Hepatocyte (in vitro differentiated cells): ENCODE results near the gene ROPN1. TPM values are rescaled to one million over a fixed set of nuclear protein-coding genes. Genes with fewer than 3 reads are reported as not detected.
"Not testable (repeated sequence)": the region's sequence is repeated elsewhere in the genome, so short reads cannot be mapped to it uniquely, and the experiment has no call there.

Experiments
- DNase-seq: peaks from one replicate; pipeline ENCODE4 v3.0.0-alpha.2; 2016; ENCODE audit warnings: low spot score
- H2AFZ ChIP-seq: fragments of 200-600 bp; sonication (generic); 2 replicates; pipeline ENCODE4 v1.6.0; 2016; ENCODE audit warnings: antibody characterized with exemption, mild to moderate bottlenecking
- H3K27ac ChIP-seq: fragments of 200-600 bp; sonication (generic); 2 replicates; pipeline ENCODE4 v1.5.1; 2016; ENCODE audit warnings: mild to moderate bottlenecking
- H3K27me3 ChIP-seq: fragments of 200-600 bp; sonication (generic); 2 replicates; pipeline ENCODE4 v1.6.1; 2016
- H3K36me3 ChIP-seq: fragments of 200-600 bp; sonication (generic); replicated peaks from 2 replicates; pipeline ENCODE4 v1.5.1; 2016; ENCODE audit warnings: low read depth; ENCODE audit not compliant: insufficient read depth
- H3K4me1 ChIP-seq: fragments of 200-600 bp; sonication (generic); 2 replicates; pipeline ENCODE4 v1.5.1; 2016; ENCODE audit warnings: mild to moderate bottlenecking, moderate library complexity; ENCODE audit not compliant: insufficient read depth
- H3K4me2 ChIP-seq: fragments of 200-600 bp; sonication (generic); 2 replicates; pipeline ENCODE4 v1.6.0; 2016
- H3K4me3 ChIP-seq: fragments of 200-600 bp; sonication (generic); 2 replicates; pipeline ENCODE4 v1.5.1; 2016; ENCODE audit warnings: mild to moderate bottlenecking
- H3K79me2 ChIP-seq: fragments of 200-600 bp; sonication (generic); 2 replicates; pipeline ENCODE4 v1.6.0; 2017; ENCODE audit warnings: mild to moderate bottlenecking
- H3K9me2 ChIP-seq: fragments of 200-600 bp; sonication (generic); replicated peaks from 2 replicates; pipeline ENCODE4 v1.6.0; 2017; ENCODE audit warnings: mild to moderate bottlenecking; ENCODE audit not compliant: insufficient read depth
- H3K9me3 ChIP-seq: fragments of 200-600 bp; sonication (generic); 2 replicates; pipeline ENCODE4 v1.5.1; 2016; ENCODE audit warnings: low read depth, mild to moderate bottlenecking
- H4K20me1 ChIP-seq: fragments of 200-600 bp; sonication (generic); 2 replicates; pipeline ENCODE4 v1.6.0; 2016; ENCODE audit warnings: mild to moderate bottlenecking; ENCODE audit not compliant: insufficient read depth, poor library complexity, severe bottlenecking
- CTCF ChIP-seq: fragments of 200-600 bp; sonication (generic); IDR thresholded peaks from 2 replicates; pipeline ENCODE4 v1.5.1; 2016; ENCODE audit warnings: antibody characterized with exemption, mild to moderate bottlenecking; ENCODE audit not compliant: poor library complexity
- EZH2 ChIP-seq: fragments of 200-600 bp; sonication (generic); IDR thresholded peaks from 2 replicates; pipeline ENCODE4 v1.6.1; 2016; ENCODE audit warnings: antibody characterized with exemption, mild to moderate bottlenecking, borderline replicate concordance
- EZH2phosphoT487 ChIP-seq: fragments of 200-600 bp; sonication (generic); IDR thresholded peaks from one replicate; pipeline ENCODE4 v1.6.1; 2018; ENCODE audit warnings: antibody characterized with exemption, mild to moderate bottlenecking, low read depth, moderate library complexity; ENCODE audit not compliant: unreplicated experiment, severe bottlenecking
- WGBS: methylation state at CpG from one replicate; pipeline ENCODE4 v1.1.6; 2016; ENCODE audit warnings: low lambda C conversion rate; ENCODE audit errors: missing lambda C conversion rate; 5-methylcytosine and 5-hydroxymethylcytosine counted together
- polyA plus RNA-seq: library from polyadenylated mRNA; unstranded; fragments of >200 nt; fragmentation: Nextera tagmentation; extraction: Ambion mirVana; gene quantifications from 2 replicates; pipeline ENCODE4 v1.2.1, GENCODE V29; 2016
- total RNA-seq: library from RNA; depleted of rRNA; stranded (reverse); fragments of >200 nt; gene quantifications from 2 replicates; pipeline ENCODE4 v1.2.3, GENCODE V29; 2014

The ROPN1 gene
- total and polyA plus RNA-seq, 2 experiments from 2014 or later, result not detected

- Histone ChIP-seq H3K79me2 (no peaks in the 10 kb centered on the region), H3K4me3 (no peak overlapping the region), H3K27ac (no peak overlapping the region), H3K36me3 (no peaks in the 10 kb centered on the region), H3K4me1 (no peaks in the 10 kb centered on the region), H3K9me2 (no peaks in the 10 kb centered on the region), H4K20me1 (no peaks in the 10 kb centered on the region), H3K9me3 (no peaks in the 10 kb centered on the region), H3K27me3 (peaks cover 6% of the 10 kb centered on the region), H3K4me2 (no peak overlapping the region), H2AFZ (no peak overlapping the region)
- no peak for DNase-seq
- no peak for TF ChIP-seq CTCF
- TF ChIP-seq EZH2, result no peak
- TF ChIP-seq EZH2phosphoT487, result no peak
- WGBS, result 77% methylated on average over 3 of the region's 3 CpGs
Measured at GRCh38 chr3:124014366-124014942, 22.5 kb upstream of the ROPN1 start.

- H3K9me2 ChIP-seq, H3K79me2 ChIP-seq, H3K9me3 ChIP-seq, H4K20me1 ChIP-seq, H3K27ac ChIP-seq, DNase-seq, H2AFZ ChIP-seq, H3K4me1 ChIP-seq, H3K4me2 ChIP-seq, H3K4me3 ChIP-seq, H3K36me3 ChIP-seq: not testable (repeated sequence)
- 95% methylated on average over 1 of the region's 1 CpG for WGBS
- H3K27me3 ChIP-seq, result peaks cover 19% of the 10 kb centered on the region
Measured at GRCh38 chr3:124008321-124008720, 16.4 kb upstream of the ROPN1 start.

GRCh38 chr3:124007186-124007585 lies 15.3 kb upstream of the ROPN1 start:
- Histone ChIP-seq H3K27ac (no peak overlapping the region), H4K20me1 (no peaks in the 10 kb centered on the region), H3K36me3 (no peaks in the 10 kb centered on the region), H3K9me2 (no peaks in the 10 kb centered on the region), H3K4me3 (no peak overlapping the region), H2AFZ (no peak overlapping the region), H3K27me3 (peaks cover 22% of the 10 kb centered on the region), H3K9me3 (no peaks in the 10 kb centered on the region), H3K4me2 (no peak overlapping the region), H3K4me1 (no peaks in the 10 kb centered on the region), H3K79me2 (no peaks in the 10 kb centered on the region)
- TF ChIP-seq EZH2 (no peak), CTCF (no peak), EZH2phosphoT487 (no peak)
- 52% methylated on average over 4 of the region's 4 CpGs for WGBS
- no peak for DNase-seq

GRCh38 chr3:124002405-124003079 lies 10.6 kb upstream of the ROPN1 start:
- not testable (repeated sequence) for H2AFZ ChIP-seq, H3K9me2 ChIP-seq, H4K20me1 ChIP-seq, H3K4me3 ChIP-seq, H3K9me3 ChIP-seq, DNase-seq, H3K4me2 ChIP-seq, H3K27ac ChIP-seq, H3K36me3 ChIP-seq, H3K79me2 ChIP-seq, H3K4me1 ChIP-seq
- 89% methylated on average over 2 of the region's 2 CpGs for WGBS
- H3K27me3 ChIP-seq, result peaks cover 23% of the 10 kb centered on the region

GRCh38 chr3:124001366-124001765 lies 9.4 kb upstream of the ROPN1 start:
- not testable (repeated sequence) for H3K9me3 ChIP-seq, H3K4me2 ChIP-seq, DNase-seq, H3K9me2 ChIP-seq, H4K20me1 ChIP-seq, H2AFZ ChIP-seq, H3K79me2 ChIP-seq, H3K27ac ChIP-seq, H3K4me1 ChIP-seq, H3K4me3 ChIP-seq, H3K36me3 ChIP-seq
- peaks cover 14% of the 10 kb centered on the region for H3K27me3 ChIP-seq
- WGBS, result 79% methylated on average over 6 of the region's 6 CpGs
